Activated CD8-positive, alpha-beta T cell treated with anti-CD3 and anti-CD28 coated beads for 36 hours (primary cell): ENCODE data around the gene AMBRA1. TPM values are rescaled to one million over a fixed set of nuclear protein-coding genes. Genes with fewer than 3 reads are reported as not detected.
A peak's percentile ranks its signal among the peaks of the same experiment; 100 is the strongest.

Source experiments
- ATAC-seq: fragments of 200-7000 bp; cut with Tn5 transposase; one replicate; pipeline ENCODE4 v1.10.0; 2021; ENCODE audit warnings: mild to moderate bottlenecking, moderate library complexity
- CTCF ChIA-PET: fragments of 350-600 bp; sonication (Branson Sonifier 250); formaldehyde crosslinking; loops from one replicate; lab custom pipeline; 2021; ENCODE audit warnings: antibody characterized with exemption; lab: Charles Lee
- POLR2A ChIA-PET: fragments of 350-600 bp; sonication (Branson Sonifier 250); formaldehyde crosslinking; loops from one replicate; lab custom pipeline; 2021; ENCODE audit warnings: antibody characterized with exemption; lab: Charles Lee
- DNase-seq: peaks from one replicate; pipeline ENCODE4 v3.0.0-alpha.2; 2020
- H3K27ac Mint-ChIP-seq: one replicate; pipeline ENCODE4 v1.8.0; 2021; ENCODE audit warnings: mild to moderate bottlenecking, mixed read lengths
- H3K27me3 Mint-ChIP-seq: one replicate; pipeline ENCODE4 v1.8.0; 2021; ENCODE audit warnings: mixed read lengths
- H3K36me3 Mint-ChIP-seq: one replicate; pipeline ENCODE4 v1.8.0; 2021; ENCODE audit warnings: low read depth, mixed read lengths
- H3K4me1 Mint-ChIP-seq: one replicate; pipeline ENCODE4 v1.8.0; 2021; ENCODE audit warnings: low read depth, mixed read lengths
- H3K4me3 Mint-ChIP-seq: one replicate; pipeline ENCODE4 v1.8.0; 2021; ENCODE audit warnings: mild to moderate bottlenecking, moderate library complexity, mixed read lengths
- H3K9me3 Mint-ChIP-seq: one replicate; pipeline ENCODE4 v1.8.0; 2021; ENCODE audit warnings: mixed read lengths
- CTCF ChIP-seq: fragments of 200-600 bp; IDR thresholded peaks from one replicate; pipeline ENCODE4 v1.8.0; 2022; ENCODE audit warnings: antibody characterized with exemption, mild to moderate bottlenecking
- intact Hi-C: fragments of 100-400 bp; cut with micrococcal nuclease; formaldehyde crosslinking; loops from one replicate; pipeline ENCODE4 v1.10.0; 2022
- total RNA-seq, 2 experiments: library from RNA; stranded (reverse); gene quantifications; one replicate each; pipeline ENCODE4 v1.2.3, GENCODE V29; 2021

Gene AMBRA1
- total RNA-seq, 2 experiments from 2014 or later = 24.0 to 24.1 TPM

- Mint-ChIP-seq H3K27ac (no peak overlapping the region), H3K4me1 (no peaks in the 10 kb centered on the region), H3K36me3 (peaks cover 12% of the 10 kb centered on the region), H3K4me3 (no peak overlapping the region), H3K9me3 (no peaks in the 10 kb centered on the region), H3K27me3 (no peaks in the 10 kb centered on the region)
- no peak for ATAC-seq
- intact Hi-C loops = no loop called here
- CTCF ChIA-PET = no interaction called here
- POLR2A ChIA-PET = no interaction called here
- TF ChIP-seq CTCF = no peak
- no peak for DNase-seq
Observed at GRCh38 chr11:46402957-46403902, 190.6 kb downstream of the AMBRA1 start.

GRCh38 chr11:46397526-46397925 lies 196.3 kb downstream of the AMBRA1 start:
- ChIA-PET CTCF (interaction anchor here (4.4 kb wide), 1 partner anchor 8 kb away, joined by 26 read pairs; no protein-coding TSS in a partner anchor), POLR2A (no interaction called here)
- H3K27me3 Mint-ChIP-seq = peaks cover 11% of the 10 kb centered on the region
- no peak for ATAC-seq
- no peaks in the 10 kb centered on the region for H3K9me3 Mint-ChIP-seq
- peaks cover 7% of the 10 kb centered on the region for H3K4me1 Mint-ChIP-seq
- DNase-seq = no peak
- no peak for TF ChIP-seq CTCF
- intact Hi-C loops = no loop called here
- H3K36me3 Mint-ChIP-seq = peaks cover 11% of the 10 kb centered on the region
- no peak overlapping the region for H3K4me3 Mint-ChIP-seq
- no peak overlapping the region for H3K27ac Mint-ChIP-seq

GRCh38 chr11:46393759-46394158 lies 200.1 kb downstream of the AMBRA1 start:
- Mint-ChIP-seq H3K27me3 (peaks cover 32% of the 10 kb centered on the region), H3K36me3 (peaks cover 11% of the 10 kb centered on the region), H3K4me3 (no peak overlapping the region), H3K9me3 (no peaks in the 10 kb centered on the region), H3K4me1 (peaks cover 17% of the 10 kb centered on the region), H3K27ac (no peak overlapping the region)
- intact Hi-C loops = loop anchor here (5.0 kb wide), 1 partner anchor 144 kb away; no protein-coding TSS in a partner anchor
- DNase-seq (no peak), ATAC-seq (no peak)
- ChIA-PET POLR2A (no interaction called here), CTCF (no interaction called here)
- TF ChIP-seq CTCF = no peak

GRCh38 chr11:46393231-46393616 lies 200.6 kb downstream of the AMBRA1 start:
- Mint-ChIP-seq H3K27me3 (peaks cover 37% of the 10 kb centered on the region), H3K4me3 (peak overlapping the region; percentile 65), H3K4me1 (peaks cover 21% of the 10 kb centered on the region), H3K27ac (no peak overlapping the region), H3K36me3 (peaks cover 11% of the 10 kb centered on the region), H3K9me3 (no peaks in the 10 kb centered on the region)
- POLR2A ChIA-PET = interaction anchor here (1.3 to 1.4 kb wide), 2 partner anchors 9 to 10 kb away, joined by 3 to 4 read pairs; no protein-coding TSS in a partner anchor
- CTCF ChIA-PET = interaction anchor here (1.0 to 1.5 kb wide), 6 partner anchors 45 to 145 kb away, joined by 3 to 6 read pairs (median 4); no protein-coding TSS in a partner anchor
- ATAC-seq = no peak
- intact Hi-C loops = loop anchor here (5.0 kb wide), 1 partner anchor 144 kb away; no protein-coding TSS in a partner anchor
- DNase-seq = no peak
- no peak for TF ChIP-seq CTCF
